Karpas-422 (cell line): ENCODE measurements around the gene POLR2I. TPM values are rescaled to one million over a fixed set of nuclear protein-coding genes. Genes with fewer than 3 reads are reported as not detected.
"Not testable (repeated sequence)": the region's sequence is repeated elsewhere in the genome, so short reads cannot be mapped to it uniquely, and the experiment has no call there.

Experiments used
- DNase-seq: peaks from one replicate; pipeline ENCODE4 v3.0.0-alpha.2; 2015
- H2AFZ ChIP-seq: fragments of 200-600 bp; sonication (generic); 2 replicates; pipeline ENCODE4 v1.6.1; 2014; ENCODE audit warnings: antibody characterized with exemption, low read length, mixed read lengths
- H3K27ac ChIP-seq: fragments of 200-600 bp; sonication (generic); 2 replicates; pipeline ENCODE4 v1.5.1; 2014; ENCODE audit warnings: mild to moderate bottlenecking, low read length, moderate library complexity
- H3K27me3 ChIP-seq: fragments of 200-600 bp; sonication (generic); 2 replicates; pipeline ENCODE4 v1.6.1; 2014; ENCODE audit warnings: low read length, mixed read lengths
- H3K36me3 ChIP-seq: fragments of 200-600 bp; sonication (generic); 2 replicates; pipeline ENCODE4 v1.6.1; 2014; ENCODE audit warnings: low read length, mixed read lengths; ENCODE audit not compliant: insufficient read depth
- H3K4me1 ChIP-seq: fragments of 200-600 bp; sonication (generic); 2 replicates; pipeline ENCODE4 v1.6.1; 2014; ENCODE audit warnings: mild to moderate bottlenecking, low read length, mixed read lengths
- H3K4me2 ChIP-seq: fragments of 200-600 bp; sonication (generic); 2 replicates; pipeline ENCODE4 v1.6.1; 2014; ENCODE audit warnings: low read length, low read depth, mild to moderate bottlenecking; ENCODE audit not compliant: poor library complexity, severe bottlenecking
- H3K4me3 ChIP-seq: fragments of 200-600 bp; sonication (generic); 2 replicates; pipeline ENCODE4 v1.5.1; 2014; ENCODE audit warnings: mild to moderate bottlenecking, antibody characterized with exemption, low read length, mixed read lengths
- H3K79me2 ChIP-seq: fragments of 200-600 bp; sonication (generic); 2 replicates; pipeline ENCODE4 v1.6.1; 2014; ENCODE audit warnings: mild to moderate bottlenecking, low read length, mixed read lengths
- H3K9ac ChIP-seq: fragments of 200-600 bp; sonication (generic); 2 replicates; pipeline ENCODE4 v1.6.0; 2014; ENCODE audit warnings: low read length
- H3K9me2 ChIP-seq: fragments of 200-600 bp; sonication (generic), shearing (Covaris generic); replicated peaks from 2 replicates; pipeline ENCODE4 v1.6.0; 2014; ENCODE audit warnings: mild to moderate bottlenecking, low read length, moderate library complexity; ENCODE audit not compliant: insufficient read depth
- H3K9me3 ChIP-seq: fragments of 300-700, 200-600 bp; sonication (generic); 2 replicates; pipeline ENCODE4 v1.6.1; 2014; ENCODE audit warnings: low read length, mixed read lengths
- H4K20me1 ChIP-seq: fragments of 200-600 bp; sonication (generic); 2 replicates; pipeline ENCODE4 v1.6.1; 2014; ENCODE audit warnings: mild to moderate bottlenecking, antibody characterized with exemption, low read length, low read depth; ENCODE audit not compliant: insufficient read depth
- total RNA-seq: library from RNA; depleted of rRNA; stranded (reverse); fragments of >200 nt; shearing (Covaris generic); gene quantifications from 2 replicates; pipeline ENCODE4 v1.2.3, GENCODE V29; 2014; ENCODE audit warnings: low replicate concordance

Gene POLR2I
- total RNA-seq, 1 experiment from 2014 or later, result 175 TPM

DNA sequence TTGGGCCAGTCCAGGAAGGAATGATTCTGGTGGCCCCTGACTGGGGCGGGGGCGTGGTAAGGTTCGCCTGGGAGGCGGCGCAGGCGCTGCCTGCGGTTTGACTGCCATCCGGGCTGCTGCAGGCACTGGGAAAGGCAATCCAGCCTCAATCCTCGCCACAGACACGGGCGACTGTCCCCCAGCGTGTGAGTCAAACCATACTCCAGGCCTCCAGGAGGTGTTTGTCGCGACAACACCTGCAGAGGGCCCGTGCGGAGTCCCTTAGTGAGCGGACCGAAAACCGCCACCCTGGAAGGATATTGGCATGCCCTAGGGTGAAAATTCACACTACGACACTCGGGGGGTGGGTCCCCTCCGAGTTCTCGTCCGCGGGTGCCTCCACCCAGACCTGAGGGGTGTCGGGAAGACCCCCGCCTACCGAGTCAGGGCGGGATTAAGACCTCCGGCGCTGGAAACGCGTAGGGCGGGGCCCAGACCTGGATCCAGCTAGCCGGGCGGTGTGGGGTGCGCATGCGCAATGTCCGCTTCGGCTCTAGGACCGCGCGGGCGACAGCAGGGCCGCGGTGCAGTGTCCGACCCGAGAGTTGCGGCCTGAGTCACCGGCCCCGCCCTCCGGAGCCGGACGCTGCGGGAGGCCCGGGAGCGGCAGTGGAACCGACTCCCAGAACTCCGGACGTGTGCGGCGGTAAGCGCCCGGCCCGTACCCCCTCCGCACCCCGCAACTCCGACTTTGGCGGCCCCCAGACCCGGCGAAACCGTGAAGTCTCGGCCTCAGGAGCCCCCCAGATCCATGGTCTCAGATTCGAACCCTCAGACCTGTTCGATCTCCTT is 25.0 kb upstream of the POLR2I start, which contains the start of gene CAPNS1:
TSS of gene CAPNS1 (plus strand) at position 594 of the 831 bp plus-strand sequence. CDS start 946 bp downstream, outside the sequence.
- Histone ChIP-seq H3K9me2 (no peaks in the 10 kb centered on the region), H3K9ac (peak within 1 kb of the TSS; percentile 88), H3K4me2 (peak within 1 kb of the TSS; percentile 100), H3K36me3 (0 out of 2 replicates have a peak, but pooled peaks cover 7% of the 10 kb centered on the region), H2AFZ (peak within 1 kb of the TSS; percentile 99), H3K4me1 (peaks cover 14% of the 10 kb centered on the region), H3K79me2 (peaks cover 19% of the 10 kb centered on the region), H3K27me3 (no peaks in the 10 kb centered on the region), H3K27ac (peak within 1 kb of the TSS; percentile 80), H3K9me3 (no peaks in the 10 kb centered on the region), H3K4me3 (peak within 1 kb of the TSS; percentile 95), H4K20me1 (0 out of 2 replicates have a peak, but pooled peaks cover 3% of the 10 kb centered on the region)
- peak; percentile 97 for DNase-seq

DNA sequence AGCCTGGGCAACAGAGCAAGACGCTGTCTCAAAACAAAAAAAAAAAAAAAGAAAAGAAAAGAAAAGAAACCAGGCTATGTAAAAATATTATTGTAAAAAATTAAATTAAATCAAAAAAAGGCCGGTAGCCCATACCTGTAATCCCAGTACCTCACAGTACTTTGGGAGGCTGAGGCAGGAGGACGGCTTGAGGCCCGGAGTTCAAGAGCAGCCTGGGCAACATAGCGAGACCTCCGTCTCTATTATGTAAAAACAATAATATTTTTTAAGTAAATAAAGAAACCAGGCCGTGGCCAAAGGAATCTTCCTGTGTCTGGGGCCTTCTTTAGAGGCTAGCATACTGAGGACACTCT is 24.4 kb upstream of the POLR2I start:
- Histone ChIP-seq H3K27ac (peak overlapping the region; percentile 51; the same call in 1 of the 2 replicates), H3K36me3 (0 out of 2 replicates have a peak, but pooled peaks cover 7% of the 10 kb centered on the region), H3K4me1 (peaks cover 14% of the 10 kb centered on the region), H3K4me2 (peak overlapping the region; percentile 100), H4K20me1 (0 out of 2 replicates have a peak, but pooled peaks cover 3% of the 10 kb centered on the region), H3K9ac (peak overlapping the region; percentile 88), H3K9me2 (no peaks in the 10 kb centered on the region), H3K27me3 (no peaks in the 10 kb centered on the region), H3K9me3 (no peaks in the 10 kb centered on the region), H2AFZ (peak overlapping the region; percentile 99), H3K4me3 (peak overlapping the region; percentile 95), H3K79me2 (peaks cover 19% of the 10 kb centered on the region)
- DNase-seq, result no peak

DNA sequence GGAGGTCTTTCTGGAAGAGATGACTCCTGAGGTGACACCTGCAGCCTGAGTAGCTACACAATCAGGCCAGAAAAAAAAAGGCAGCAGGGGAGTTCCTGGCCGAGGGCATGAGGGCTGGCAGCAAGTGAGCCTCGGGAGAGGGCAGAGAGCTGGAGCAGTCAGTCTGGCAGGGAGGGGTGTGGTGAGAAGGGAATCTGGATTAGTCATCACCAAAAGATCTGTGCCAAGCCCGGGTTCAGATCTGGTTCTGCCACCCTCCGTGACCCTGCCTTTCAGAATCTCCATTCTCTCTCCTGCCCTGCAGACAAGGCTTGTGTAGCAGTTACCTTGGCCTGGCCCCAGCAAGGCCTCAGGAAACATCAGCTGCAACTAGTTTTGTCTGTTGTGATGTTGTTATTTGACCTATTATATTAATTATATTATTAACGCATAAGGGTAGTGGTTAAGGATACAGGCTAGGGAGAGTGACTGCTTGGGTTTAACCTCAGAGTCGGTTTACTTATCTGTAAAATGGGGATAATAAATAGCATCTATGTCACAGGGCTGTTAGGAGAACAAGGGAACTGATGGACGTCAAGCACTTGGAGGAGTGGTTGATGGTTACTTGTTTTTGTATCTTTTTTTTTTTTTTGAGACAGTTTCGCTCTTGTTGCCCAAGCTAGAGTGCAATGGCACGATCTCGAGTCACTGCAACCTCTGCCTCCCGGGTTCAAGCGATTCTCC is 22.4 kb upstream of the POLR2I start:
- no peak overlapping the region for H3K4me2 ChIP-seq

DNA sequence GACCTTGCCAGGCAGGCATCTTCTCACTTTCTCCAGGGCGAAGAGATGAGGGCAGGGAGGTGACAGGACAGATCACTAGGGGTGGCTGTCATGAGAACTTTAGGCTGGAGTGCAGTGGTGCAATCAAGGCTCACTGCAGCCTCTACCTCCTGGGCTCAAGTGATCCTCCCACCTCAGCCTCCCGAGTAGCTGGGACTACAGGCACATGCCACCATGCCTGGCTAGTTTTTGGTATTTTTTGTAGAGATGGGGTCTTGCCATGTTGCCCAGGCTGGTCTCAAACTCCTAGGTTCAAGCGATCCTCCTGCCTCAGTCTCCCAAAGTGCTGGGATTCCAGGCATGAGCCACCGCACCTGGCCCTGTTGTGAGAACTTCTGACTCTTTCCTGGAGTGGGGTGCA is 20.2 kb upstream of the POLR2I start:
- not testable (repeated sequence) for H3K9me3 ChIP-seq, H3K79me2 ChIP-seq, H2AFZ ChIP-seq, H3K9ac ChIP-seq, H3K4me3 ChIP-seq, H3K4me2 ChIP-seq, H3K27ac ChIP-seq, DNase-seq, H3K36me3 ChIP-seq, H4K20me1 ChIP-seq, H3K27me3 ChIP-seq, H3K9me2 ChIP-seq
- peaks cover 12% of the 10 kb centered on the region for H3K4me1 ChIP-seq

More for the DNA sequence above, 22.4 kb upstream of the POLR2I start:
- Histone ChIP-seq H3K79me2 (peaks cover 14% of the 10 kb centered on the region), H3K27me3 (no peaks in the 10 kb centered on the region), H3K4me3 (no peak overlapping the region), H3K9me2 (no peaks in the 10 kb centered on the region), H3K36me3 (no peaks in the 10 kb centered on the region), H3K27ac (no peak overlapping the region), H3K4me1 (peaks cover 14% of the 10 kb centered on the region), H3K9me3 (no peaks in the 10 kb centered on the region), H3K9ac (no peak overlapping the region), H4K20me1 (0 out of 2 replicates have a peak, but pooled peaks cover 3% of the 10 kb centered on the region), H2AFZ (no peak overlapping the region)
- DNase-seq, result peak; percentile 37

DNA sequence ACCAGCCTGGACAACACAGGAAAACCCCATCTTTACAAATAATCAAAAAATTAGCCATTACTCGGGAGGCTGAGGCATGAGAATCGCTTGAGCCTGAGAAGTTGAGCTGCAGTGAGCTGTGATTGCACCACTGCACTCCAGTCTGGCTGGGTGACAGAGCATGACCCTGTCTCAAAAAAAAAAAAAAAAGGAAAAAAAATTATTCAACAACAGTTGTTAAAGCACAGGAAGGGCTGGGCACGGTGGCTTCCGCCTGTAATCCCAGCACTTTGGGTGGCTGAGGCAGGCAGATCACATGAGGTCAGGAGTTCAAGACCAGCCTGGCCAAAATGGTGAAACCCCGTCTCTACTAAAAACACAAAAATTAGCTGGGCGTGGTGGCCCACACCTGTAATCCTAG is 16.5 kb upstream of the POLR2I start:
- peaks cover 18% of the 10 kb centered on the region for H3K4me1 ChIP-seq
- not testable (repeated sequence) for H3K4me2 ChIP-seq, H3K27ac ChIP-seq, H3K9me3 ChIP-seq, H4K20me1 ChIP-seq, H2AFZ ChIP-seq, H3K4me3 ChIP-seq, H3K79me2 ChIP-seq, H3K36me3 ChIP-seq, H3K27me3 ChIP-seq, H3K9me2 ChIP-seq
- H3K9ac ChIP-seq, result 0 out of 2 replicates have a peak overlapping the region, but pooled peaks have one; percentile 17
- DNase-seq, result peak; percentile 52

DNA sequence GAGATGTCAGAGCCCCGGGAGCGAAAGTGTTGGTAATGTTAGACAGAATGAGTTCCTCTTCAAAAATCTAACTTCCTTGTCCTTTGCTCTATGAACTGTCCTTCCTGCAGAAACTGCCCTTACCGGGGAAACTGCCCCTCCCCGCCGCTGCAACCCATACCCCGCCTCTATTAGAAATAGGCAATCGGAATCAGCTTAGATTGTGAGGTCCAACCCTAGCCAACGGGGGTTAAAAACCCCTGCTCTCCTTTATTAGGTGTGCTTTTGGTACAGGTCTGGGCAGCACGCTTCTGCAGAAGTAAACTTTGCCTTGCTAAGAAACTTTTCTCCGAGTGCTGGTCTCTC is 13.7 kb upstream of the POLR2I start:
- Histone ChIP-seq H3K27me3 (no peaks in the 10 kb centered on the region), H3K9me3 (no peaks in the 10 kb centered on the region), H3K9ac (peak overlapping the region; percentile 85), H3K4me2 (peak overlapping the region; percentile 96), H3K4me1 (peaks cover 18% of the 10 kb centered on the region), H3K36me3 (no peaks in the 10 kb centered on the region; the same call in 1 of the 2 replicates), H3K79me2 (no peaks in the 10 kb centered on the region), H3K4me3 (peak overlapping the region; percentile 74), H3K9me2 (no peaks in the 10 kb centered on the region), H2AFZ (peak overlapping the region; percentile 90), H3K27ac (peak overlapping the region; percentile 79), H4K20me1 (no peaks in the 10 kb centered on the region)
- no peak for DNase-seq

DNA sequence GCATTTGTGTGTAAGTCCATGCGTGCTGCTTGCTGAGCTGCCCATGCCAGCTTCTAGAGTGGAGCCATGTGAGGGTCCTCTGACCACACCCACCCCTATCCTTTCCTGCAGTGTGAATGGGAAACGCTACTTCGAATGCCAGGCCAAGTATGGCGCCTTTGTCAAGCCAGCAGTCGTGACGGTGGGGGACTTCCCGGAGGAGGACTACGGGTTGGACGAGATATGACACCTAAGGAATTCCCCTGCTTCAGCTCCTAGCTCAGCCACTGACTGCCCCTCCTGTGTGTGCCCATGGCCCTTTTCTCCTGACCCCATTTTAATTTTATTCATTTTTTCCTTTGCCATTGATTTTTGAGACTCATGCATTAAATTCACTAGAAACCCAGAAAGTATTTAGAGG is 10.9 kb upstream of the POLR2I start:
- Histone ChIP-seq H4K20me1 (no peaks in the 10 kb centered on the region), H3K4me2 (no peak overlapping the region), H3K27me3 (no peaks in the 10 kb centered on the region), H3K4me1 (peaks cover 13% of the 10 kb centered on the region), H3K79me2 (no peaks in the 10 kb centered on the region), H3K27ac (no peak overlapping the region), H3K9me3 (no peaks in the 10 kb centered on the region), H3K9me2 (no peaks in the 10 kb centered on the region), H3K4me3 (no peak overlapping the region), H3K9ac (no peak overlapping the region), H2AFZ (no peak overlapping the region), H3K36me3 (no peaks in the 10 kb centered on the region; the same call in 1 of the 2 replicates)
- no peak for DNase-seq

DNA sequence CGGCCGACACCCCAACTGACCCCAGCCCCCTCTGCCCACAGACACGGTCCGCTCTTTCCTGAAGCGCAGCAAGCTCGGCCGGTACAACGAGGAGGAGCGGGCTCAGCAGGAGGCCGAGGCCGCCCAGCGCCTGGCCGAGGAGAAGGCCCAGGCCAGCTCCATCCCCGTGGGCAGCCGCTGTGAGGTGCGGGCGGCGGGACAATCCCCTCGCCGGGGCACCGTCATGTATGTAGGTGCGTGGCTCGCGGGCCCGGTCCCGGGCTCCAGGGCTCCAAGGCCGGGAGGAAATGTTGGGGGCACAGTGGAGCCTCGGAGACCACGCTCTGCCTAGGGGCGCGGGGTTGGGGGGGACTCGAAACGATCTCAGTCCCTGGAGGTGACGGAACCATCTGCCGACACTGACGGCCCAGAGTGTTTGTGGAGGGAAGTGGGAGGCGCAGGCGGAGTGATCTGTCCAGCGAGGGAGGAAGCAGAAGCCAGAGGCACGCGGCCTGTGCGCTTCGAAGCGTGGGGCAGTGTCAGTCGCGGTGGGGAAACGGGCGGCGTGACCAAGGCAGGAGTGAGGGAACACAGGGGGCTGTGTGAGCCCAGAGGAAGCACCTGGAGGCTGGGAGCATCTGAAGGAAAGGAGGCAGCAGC is 6.9 kb upstream of the POLR2I start:
- H2AFZ ChIP-seq, result no peak overlapping the region
- no peak overlapping the region for H3K4me2 ChIP-seq
- no peaks in the 10 kb centered on the region for H3K9me3 ChIP-seq
- H3K27ac ChIP-seq, result no peak overlapping the region
- no peaks in the 10 kb centered on the region for H4K20me1 ChIP-seq
- H3K4me3 ChIP-seq, result no peak overlapping the region
- no peak overlapping the region for H3K9ac ChIP-seq
- H3K27me3 ChIP-seq, result no peaks in the 10 kb centered on the region
- H3K4me1 ChIP-seq, result peaks cover 3% of the 10 kb centered on the region
- H3K79me2 ChIP-seq, result peaks cover 11% of the 10 kb centered on the region
- no peak for DNase-seq
- H3K36me3 ChIP-seq, result peaks cover 5% of the 10 kb centered on the region; the same call in 1 of the 2 replicates
- H3K9me2 ChIP-seq, result no peaks in the 10 kb centered on the region
